OCI-M1 (cell line): ENCODE data around the gene TM9SF3.

Experiments
- DNase-seq: peaks from one replicate; lab custom pipeline; 2025; lab: John Stamatoyannopoulos, UW

Gene TM9SF3

DNA sequence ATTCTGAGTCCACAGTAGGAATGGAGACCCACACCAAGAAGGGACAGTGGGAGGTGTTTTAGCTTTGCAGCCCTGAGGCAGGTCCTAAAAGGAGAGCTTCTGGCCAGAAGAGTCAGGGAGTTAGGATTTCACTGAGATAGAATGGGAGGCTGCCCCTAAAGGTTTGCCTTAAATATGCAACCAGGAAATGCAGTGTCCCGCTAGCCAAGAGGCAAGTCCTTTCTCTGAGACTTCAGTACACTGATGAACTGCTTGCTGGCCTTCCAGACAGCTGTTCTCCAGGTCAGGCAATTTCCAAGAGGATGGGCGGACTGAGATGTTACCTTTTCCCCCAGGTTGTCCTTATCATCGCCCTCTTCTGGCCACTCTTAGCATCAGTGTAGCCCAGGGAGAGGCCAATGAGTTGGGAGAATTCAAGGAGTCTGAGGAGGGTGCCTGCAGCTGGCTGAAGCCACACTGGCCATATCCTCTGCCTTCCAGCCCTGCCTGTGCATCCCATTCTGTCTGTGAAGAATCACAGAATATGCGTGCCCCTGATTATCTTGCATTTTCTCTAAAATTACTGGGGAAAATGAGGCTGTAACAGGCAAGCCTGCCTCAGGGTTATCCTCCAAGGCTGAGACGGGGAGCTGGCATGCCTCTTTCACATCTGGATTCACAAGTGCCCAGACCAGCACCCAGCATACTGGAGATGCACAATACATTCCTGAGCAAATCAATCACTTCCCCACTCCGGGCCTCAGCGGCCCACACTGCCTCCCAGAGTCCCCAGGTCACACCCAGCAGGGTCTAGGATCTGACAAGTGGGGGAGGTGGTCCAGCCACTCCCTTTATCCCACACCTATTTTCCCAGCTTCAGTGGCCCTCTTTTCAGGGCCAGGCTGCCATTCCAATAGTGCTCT is 75.5 kb downstream of the TM9SF3 start:
- peak; percentile 67 for DNase-seq

DNA sequence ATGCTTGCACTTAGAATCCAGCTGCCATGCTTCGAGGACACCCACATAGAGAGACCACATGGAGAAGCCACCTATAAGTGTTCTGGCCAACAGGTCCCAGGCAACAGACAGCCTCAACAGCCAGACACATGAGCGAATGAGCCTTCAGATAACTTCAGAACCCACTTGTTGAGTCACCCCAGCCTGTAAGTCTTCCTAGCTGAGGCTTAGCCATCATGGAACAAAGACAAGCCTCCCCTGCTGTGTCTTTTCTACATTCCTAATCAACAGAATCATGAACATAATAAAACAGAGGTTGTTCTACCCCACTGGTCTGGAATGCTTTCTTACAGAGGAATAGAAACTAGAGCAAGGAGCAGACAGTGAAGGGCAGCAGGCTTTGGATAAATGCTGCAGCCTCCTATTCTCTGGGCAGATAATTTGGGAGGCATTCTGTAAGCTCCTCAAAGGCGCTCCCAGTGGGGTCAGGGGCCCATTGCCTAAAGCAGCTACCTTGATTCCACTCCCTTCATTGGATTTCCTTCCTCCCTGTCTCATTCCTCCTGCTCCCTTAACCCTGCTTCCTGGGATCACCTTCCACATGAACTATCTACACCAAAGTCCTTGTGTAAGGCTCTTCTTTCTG is 77.7 kb downstream of the TM9SF3 start:
- no peak for DNase-seq

- no peak for DNase-seq
These were observed 79.8 kb downstream of the TM9SF3 start for GRCh38 chr10:96507044-96507443.

DNA sequence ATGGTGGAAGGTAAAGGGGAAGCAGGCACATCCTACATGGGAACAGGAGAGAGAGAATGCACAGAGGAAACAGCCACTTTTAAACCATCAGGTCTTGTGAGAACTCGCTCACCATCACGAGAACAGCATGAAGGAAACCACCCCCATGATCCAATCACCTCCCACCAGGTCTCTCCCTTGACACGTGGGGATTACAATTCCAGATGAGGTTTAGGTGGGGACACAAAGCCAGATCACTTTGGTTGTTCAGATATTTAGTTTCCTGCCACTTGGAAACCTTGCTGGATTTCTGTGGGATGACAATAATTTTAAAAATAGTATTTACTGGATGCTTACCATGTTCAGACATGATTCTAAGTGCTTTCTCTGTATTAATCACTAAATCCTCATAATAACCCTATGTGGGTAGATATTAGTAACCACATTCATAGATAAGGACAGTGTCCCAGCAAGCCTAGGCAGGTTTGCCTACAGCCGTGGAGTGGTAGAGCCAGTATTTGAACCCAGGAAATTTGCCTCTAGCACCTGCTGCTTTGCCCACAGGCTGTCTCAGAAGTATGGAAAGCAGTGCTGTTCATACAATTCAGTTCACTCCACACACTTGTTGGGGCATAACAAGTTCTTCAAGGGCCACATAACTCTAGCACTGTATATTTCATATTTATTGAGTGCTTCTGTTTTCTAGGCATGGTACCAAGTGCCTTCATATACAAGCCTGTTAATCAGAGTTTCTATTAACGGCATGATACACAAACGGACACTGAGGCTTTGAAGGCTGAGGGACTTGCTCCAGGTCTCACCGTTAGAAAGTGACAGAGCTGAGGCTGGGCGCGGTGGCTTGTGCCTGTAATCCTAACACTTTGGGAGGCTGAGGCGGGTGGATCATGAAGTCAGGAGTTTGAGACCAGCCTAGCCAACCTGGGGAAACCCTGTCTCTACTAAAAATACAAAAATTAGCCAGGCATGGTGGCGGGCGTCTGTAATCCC is 81.4 kb downstream of the TM9SF3 start:
- no peak for DNase-seq

- DNase-seq: no peak
These were observed 84.1 kb downstream of the TM9SF3 start for GRCh38 chr10:96502561-96503282.

- DNase-seq: no peak
These were observed 84.8 kb downstream of the TM9SF3 start for GRCh38 chr10:96501985-96502384.

DNA sequence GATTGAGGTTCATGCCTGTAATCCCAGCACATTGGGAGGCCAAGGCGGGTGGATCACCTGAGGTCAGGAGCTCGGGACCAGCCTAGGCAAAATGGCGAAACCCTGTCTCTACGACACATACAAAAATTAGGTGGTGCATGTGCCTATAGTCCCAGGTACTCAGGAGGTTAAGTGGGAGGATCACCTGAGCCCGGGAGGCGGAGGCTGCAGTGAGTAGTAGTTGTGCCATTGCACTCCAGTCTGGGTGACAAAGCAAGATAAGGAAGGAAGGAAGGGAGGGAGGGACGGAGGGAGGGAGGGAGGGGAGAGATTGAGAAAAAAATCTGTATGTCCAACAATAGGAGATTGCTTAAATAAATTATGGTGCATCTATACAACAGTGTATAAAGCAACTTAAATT is 86.3 kb downstream of the TM9SF3 start:
- DNase-seq: peak; percentile 18

DNA sequence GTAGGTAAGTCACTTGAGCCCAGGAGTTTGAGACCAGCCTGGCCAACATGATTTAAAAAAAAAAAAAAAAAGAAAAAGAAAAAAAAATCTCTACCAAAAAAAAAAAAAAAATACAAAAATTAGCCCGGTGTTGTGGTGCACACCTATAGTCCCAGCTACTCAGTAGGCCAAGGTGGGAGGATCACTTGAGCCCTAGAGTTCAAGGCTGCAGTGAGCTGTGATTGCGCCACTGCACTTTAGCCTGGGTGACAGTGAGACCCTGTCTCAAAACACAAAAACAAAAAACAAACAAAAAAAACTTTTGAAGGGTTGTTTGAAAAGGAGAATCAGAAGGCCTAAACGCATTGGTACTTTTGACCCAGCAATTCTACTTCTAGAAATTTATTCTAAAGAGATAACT is 86.8 kb downstream of the TM9SF3 start:
- DNase-seq: no peak

DNA sequence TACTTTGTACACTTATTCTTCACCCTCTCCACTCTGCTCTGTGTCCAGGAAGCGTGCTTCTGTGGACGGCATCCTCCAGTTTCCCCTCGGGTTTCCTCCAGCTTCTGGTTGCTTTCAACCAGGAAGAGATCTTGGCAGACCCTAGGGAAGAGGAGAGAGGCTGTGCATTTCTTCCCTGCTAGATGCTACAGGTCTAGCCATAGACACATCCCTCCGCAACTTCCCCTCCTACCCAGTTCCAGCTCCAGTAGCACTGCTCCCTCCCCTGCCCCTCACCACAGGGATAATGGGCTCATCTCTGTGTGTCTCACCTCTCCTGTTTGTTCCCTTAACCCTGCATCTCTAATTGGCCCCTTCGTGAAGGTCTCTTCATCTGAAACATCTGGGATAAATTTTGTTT is 89.4 kb downstream of the TM9SF3 start:
- DNase-seq: no peak

DNA sequence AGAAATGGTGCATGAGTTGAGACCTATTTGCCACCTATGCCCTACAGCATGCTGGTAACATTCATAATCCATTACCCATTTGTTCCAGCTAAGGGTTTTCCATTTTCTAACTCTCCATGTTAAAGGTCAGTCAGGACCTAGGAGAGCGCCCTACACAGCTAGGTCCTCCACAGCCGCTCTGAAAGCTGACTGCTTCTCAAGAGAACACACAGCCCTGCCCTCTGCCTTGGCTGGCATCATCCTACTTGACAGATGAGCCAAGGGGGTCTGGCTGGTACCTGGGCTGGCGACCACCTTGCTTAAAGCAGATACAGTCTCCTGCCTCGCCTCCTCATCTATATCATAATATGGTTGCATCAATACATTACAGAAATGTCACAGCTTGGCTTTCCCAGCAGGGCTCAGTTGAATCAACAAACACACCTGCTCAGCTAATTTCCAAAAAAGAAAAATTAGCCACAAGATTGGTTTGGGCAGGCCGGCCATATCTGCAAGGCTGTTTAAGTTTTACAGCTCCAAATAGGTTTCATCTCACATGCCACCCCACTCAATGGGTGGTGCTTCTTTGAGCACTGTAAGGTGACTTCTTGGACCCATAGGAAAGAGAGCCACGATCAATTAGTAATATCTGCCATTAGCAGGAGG is 90.4 kb downstream of the TM9SF3 start:
- peak; percentile 40 for DNase-seq

- DNase-seq: no peak
These were observed 91.3 kb downstream of the TM9SF3 start for GRCh38 chr10:96495544-96495943.

DNA sequence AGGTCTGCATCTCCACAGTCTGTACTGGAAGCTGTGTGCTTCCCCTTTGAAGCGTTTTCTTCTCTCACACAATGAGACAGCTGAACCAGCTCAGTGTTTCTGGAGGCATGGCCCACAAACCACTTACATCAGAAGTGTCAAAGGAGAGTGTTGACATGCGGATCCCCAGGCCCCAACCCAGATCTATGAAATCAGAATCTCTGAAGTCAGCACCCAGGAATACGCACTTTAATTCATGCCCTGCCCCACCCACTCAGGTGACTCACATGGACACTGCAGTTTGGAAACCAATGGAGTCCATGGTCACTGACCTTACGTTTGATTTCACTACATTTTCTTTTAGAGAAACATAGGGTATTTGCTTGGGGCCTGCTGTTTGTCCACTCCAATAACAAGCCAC is 92.1 kb downstream of the TM9SF3 start:
- DNase-seq: no peak

- DNase-seq: no peak
These were observed 92.8 kb downstream of the TM9SF3 start for GRCh38 chr10:96493871-96494525.

DNA sequence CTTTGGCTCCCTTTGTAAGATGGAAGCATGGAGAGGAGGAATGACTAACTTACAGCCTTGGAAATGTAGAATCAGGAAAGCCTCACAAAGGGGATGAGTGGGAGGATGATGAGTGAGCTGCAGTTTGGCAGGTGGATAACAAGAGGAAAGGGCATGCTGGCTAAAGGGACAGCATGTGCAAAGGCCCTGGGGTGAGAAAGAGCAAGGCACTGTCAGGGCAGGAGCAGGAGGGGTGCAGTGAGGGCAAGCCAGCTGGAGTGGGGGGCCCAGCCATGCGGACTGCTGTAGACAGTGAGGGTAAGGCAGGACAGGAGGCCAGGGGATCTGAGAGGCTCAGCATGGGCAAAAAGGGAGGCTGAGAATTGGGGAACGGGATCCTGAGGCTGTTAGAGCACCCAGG is 93.6 kb downstream of the TM9SF3 start:
- no peak for DNase-seq

DNA sequence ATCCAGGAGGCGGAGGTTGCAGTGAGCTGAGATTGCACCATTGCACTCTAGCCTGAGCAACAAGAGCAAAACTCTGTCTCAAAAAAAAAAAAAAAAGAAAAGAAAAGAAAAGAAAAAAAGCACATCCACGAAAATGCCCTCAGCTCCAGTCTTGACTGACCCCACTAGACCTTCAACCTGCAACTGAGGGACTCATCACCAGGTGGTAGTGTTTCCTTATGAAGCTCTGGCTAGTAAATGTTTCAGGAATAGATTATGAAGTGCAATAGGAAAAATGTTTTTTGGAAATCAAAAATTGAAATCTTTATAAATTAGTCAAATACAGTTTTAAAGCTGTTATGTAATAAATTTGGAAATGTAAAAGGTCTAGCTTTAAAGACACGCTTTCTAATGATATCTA is 95.5 kb downstream of the TM9SF3 start:
- no peak for DNase-seq

- no peak for DNase-seq
These were observed 98.5 kb downstream of the TM9SF3 start for GRCh38 chr10:96488161-96488935.

GRCh38 chr10:96482815-96483588 is 103.8 kb downstream of the TM9SF3 start:
- peak; percentile 83 for DNase-seq

- peak; percentile 45 for DNase-seq
These were observed 108.5 kb downstream of the TM9SF3 start for GRCh38 chr10:96478355-96478754.

- DNase-seq: no peak
These were observed 112.9 kb downstream of the TM9SF3 start for GRCh38 chr10:96473866-96474265.
